CD4-positive, alpha-beta T cell (primary cell): Measurements from ENCODE around the gene ETNK2. TPM values are rescaled to one million over a fixed set of nuclear protein-coding genes. Genes with fewer than 3 reads are reported as not detected.
A peak's percentile ranks its signal among the peaks of the same experiment; 100 is the strongest.

Source experiments
- ATAC-seq: fragments of 200-7000 bp; cut with Tn5 transposase; one replicate; pipeline ENCODE4 v1.10.0; 2022; ENCODE audit warnings: mild to moderate bottlenecking; ENCODE audit not compliant: poor library complexity
- CTCF ChIA-PET: fragments of 350-600 bp; sonication (Branson Sonifier 250); formaldehyde crosslinking; loops from one replicate; lab custom pipeline; 2021; ENCODE audit warnings: antibody characterized with exemption, inconsistent platforms; lab: Charles Lee
- POLR2A ChIA-PET: fragments of 350-600 bp; sonication (Branson Sonifier 250); formaldehyde crosslinking; loops from one replicate; lab custom pipeline; 2021; ENCODE audit warnings: antibody characterized with exemption, inconsistent platforms; lab: Charles Lee
- DNase-seq, 14 experiments: peaks; one replicate each; pipeline ENCODE4 v3.0.0-alpha.2; 2013 to 2020; ENCODE audit warnings: mixed read lengths in 2 of 14
- H3K27ac ChIP-seq, 2 donors: one replicate each; pipeline versions ENCODE4 v1.5.1 to v1.7.0; 2013; ENCODE audit warnings: low read length in 2 of 2, low read depth in 1 of 2, mild to moderate bottlenecking in 1 of 2
- H3K27me3 ChIP-seq, 2 experiments: 1 replicate in 1 of 2; 2 replicates in 1 of 2; pipeline versions ENCODE4 v1.6.1 to v1.7.0; 2013; ENCODE audit warnings: low read length in 2 of 2, control low read depth in 1 of 2, mild to moderate bottlenecking in 1 of 2, moderate library complexity in 1 of 2; ENCODE audit not compliant: insufficient read depth in 2 of 2, control insufficient read depth in 1 of 2
- H3K36me3 ChIP-seq: one replicate; pipeline ENCODE4 v1.6.1; 2013; ENCODE audit warnings: low read length, control low read depth; ENCODE audit not compliant: insufficient read depth
- H3K4me1 ChIP-seq: one replicate; pipeline ENCODE4 v1.6.1; 2013; ENCODE audit warnings: low read length, control low read depth; ENCODE audit not compliant: insufficient read depth
- H3K4me3 ChIP-seq: one replicate; pipeline ENCODE4 v1.5.1; 2013; ENCODE audit warnings: mild to moderate bottlenecking, low read length, moderate library complexity
- H3K9me3 ChIP-seq, 2 experiments: 1 replicate in 1 of 2; 2 replicates in 1 of 2; pipeline versions ENCODE4 v1.6.1 to v1.7.0; 2013; ENCODE audit warnings: low read length in 2 of 2, mild to moderate bottlenecking in 2 of 2, control low read depth in 1 of 2, moderate library complexity in 1 of 2; ENCODE audit not compliant: control insufficient read depth in 1 of 2, insufficient read depth in 1 of 2
- H3K27ac Mint-ChIP-seq: one replicate; pipeline ENCODE4 v1.8.0; 2020; ENCODE audit warnings: mixed read lengths
- H3K27me3 Mint-ChIP-seq: one replicate; pipeline ENCODE4 v1.8.0; 2021; ENCODE audit warnings: mixed read lengths
- H3K36me3 Mint-ChIP-seq: one replicate; pipeline ENCODE4 v1.8.0; 2021; ENCODE audit warnings: low read depth, mixed read lengths
- H3K4me1 Mint-ChIP-seq: one replicate; pipeline ENCODE4 v1.8.0; 2021; ENCODE audit warnings: low read depth, mixed read lengths
- H3K4me3 Mint-ChIP-seq: one replicate; pipeline ENCODE4 v1.8.0; 2020; ENCODE audit warnings: mild to moderate bottlenecking, mixed read lengths
- H3K9me3 Mint-ChIP-seq: one replicate; pipeline ENCODE4 v1.8.0; 2020; ENCODE audit warnings: mixed read lengths
- CTCF ChIP-seq: fragments of 200-600 bp; IDR thresholded peaks from one replicate; pipeline ENCODE4 v1.8.0; 2022; ENCODE audit warnings: antibody characterized with exemption, mild to moderate bottlenecking
- intact Hi-C, 2 experiments: fragments of 100-400 bp; cut with DNase I in 1 of 2; cut with micrococcal nuclease in 1 of 2; formaldehyde crosslinking; loops; one replicate each; pipeline versions ENCODE4 v1.15.1 to v1.9.0; 2023 to 2025; cut with DNase I, micrococcal nuclease
- total RNA-seq, 174 experiments: library from RNA in 2 of 174; stranded (reverse) in 2 of 174; gene quantifications; one replicate each; pipeline ENCODE4 v1.2.3 and lab custom pipeline; 2021 to 2026

Gene ETNK2
- total RNA-seq, 2 experiments from 2014 or later = 11.7 to 12.9 TPM

GRCh38 chr1:204087181-204087892 lies 64.5 kb downstream of the ETNK2 start:
- intact Hi-C loops = no loop called here
- ATAC-seq (no peak), DNase-seq (peak in 2 of 14 experiments; percentile 7 to 31)
- no peak overlapping the region for H3K4me3 Mint-ChIP-seq
- H3K4me1 Mint-ChIP-seq = no peaks in the 10 kb centered on the region
- no peaks in the 10 kb centered on the region for H3K9me3 ChIP-seq
- TF ChIP-seq CTCF = no peak
- POLR2A ChIA-PET = no interaction called here
- no peaks in the 10 kb centered on the region for H3K36me3 ChIP-seq
- no peak overlapping the region for H3K4me3 ChIP-seq
- CTCF ChIA-PET = no interaction called here
- H3K36me3 Mint-ChIP-seq = no peaks in the 10 kb centered on the region
- no peaks in the 10 kb centered on the region for H3K27me3 ChIP-seq
- no peaks in the 10 kb centered on the region for H3K9me3 Mint-ChIP-seq
- H3K27ac Mint-ChIP-seq = no peak overlapping the region
- no peak overlapping the region for H3K27ac ChIP-seq
- no peaks in the 10 kb centered on the region for H3K27me3 Mint-ChIP-seq
- peaks cover 8% of the 10 kb centered on the region for H3K4me1 ChIP-seq

GRCh38 chr1:204085876-204086275 lies 66.0 kb downstream of the ETNK2 start:
- H3K4me3 ChIP-seq = no peak overlapping the region
- no peaks in the 10 kb centered on the region for H3K36me3 ChIP-seq
- ChIA-PET CTCF (no interaction called here), POLR2A (no interaction called here)
- no peaks in the 10 kb centered on the region for H3K27me3 ChIP-seq
- ATAC-seq (no peak), DNase-seq (no peak)
- Mint-ChIP-seq H3K36me3 (no peaks in the 10 kb centered on the region), H3K27me3 (no peaks in the 10 kb centered on the region), H3K4me1 (no peaks in the 10 kb centered on the region), H3K4me3 (no peak overlapping the region), H3K27ac (no peak overlapping the region), H3K9me3 (no peaks in the 10 kb centered on the region)
- intact Hi-C loops = no loop called here
- H3K27ac ChIP-seq = no peak overlapping the region
- no peaks in the 10 kb centered on the region for H3K9me3 ChIP-seq
- no peak for TF ChIP-seq CTCF
- H3K4me1 ChIP-seq = peaks cover 8% of the 10 kb centered on the region

GRCh38 chr1:204084247-204084772 lies 67.5 kb downstream of the ETNK2 start:
- DNase-seq = no peak
- POLR2A ChIA-PET = no interaction called here
- CTCF ChIA-PET = no interaction called here

More at GRCh38 chr1:204084247-204084772, 67.5 kb downstream of the ETNK2 start:
- Histone ChIP-seq H3K27me3 (no peaks in the 10 kb centered on the region), H3K4me3 (no peak overlapping the region), H3K9me3 (no peaks in the 10 kb centered on the region), H3K36me3 (no peaks in the 10 kb centered on the region), H3K4me1 (peaks cover 12% of the 10 kb centered on the region), H3K27ac (no peak overlapping the region)
- H3K36me3 Mint-ChIP-seq = no peaks in the 10 kb centered on the region
- H3K4me3 Mint-ChIP-seq = no peak overlapping the region
- no peak overlapping the region for H3K27ac Mint-ChIP-seq
- intact Hi-C loops = no loop called here
- no peak for ATAC-seq
- no peaks in the 10 kb centered on the region for H3K27me3 Mint-ChIP-seq
- H3K4me1 Mint-ChIP-seq = no peaks in the 10 kb centered on the region
- no peak for TF ChIP-seq CTCF
- H3K9me3 Mint-ChIP-seq = no peaks in the 10 kb centered on the region
